ENCODE measurements around the gene AK5.
A peak's percentile ranks its signal among the peaks of the same experiment; 100 is the strongest.

Gene AK5

GRCh38 chr1:77361621-77362020, 79.8 kb downstream of the AK5 start:
- DNase-seq (ENCODE audit: low spot score), result no peak
- no peak overlapping the region for H3K27ac ChIP-seq
- TF ChIP-seq, protein P1, sequence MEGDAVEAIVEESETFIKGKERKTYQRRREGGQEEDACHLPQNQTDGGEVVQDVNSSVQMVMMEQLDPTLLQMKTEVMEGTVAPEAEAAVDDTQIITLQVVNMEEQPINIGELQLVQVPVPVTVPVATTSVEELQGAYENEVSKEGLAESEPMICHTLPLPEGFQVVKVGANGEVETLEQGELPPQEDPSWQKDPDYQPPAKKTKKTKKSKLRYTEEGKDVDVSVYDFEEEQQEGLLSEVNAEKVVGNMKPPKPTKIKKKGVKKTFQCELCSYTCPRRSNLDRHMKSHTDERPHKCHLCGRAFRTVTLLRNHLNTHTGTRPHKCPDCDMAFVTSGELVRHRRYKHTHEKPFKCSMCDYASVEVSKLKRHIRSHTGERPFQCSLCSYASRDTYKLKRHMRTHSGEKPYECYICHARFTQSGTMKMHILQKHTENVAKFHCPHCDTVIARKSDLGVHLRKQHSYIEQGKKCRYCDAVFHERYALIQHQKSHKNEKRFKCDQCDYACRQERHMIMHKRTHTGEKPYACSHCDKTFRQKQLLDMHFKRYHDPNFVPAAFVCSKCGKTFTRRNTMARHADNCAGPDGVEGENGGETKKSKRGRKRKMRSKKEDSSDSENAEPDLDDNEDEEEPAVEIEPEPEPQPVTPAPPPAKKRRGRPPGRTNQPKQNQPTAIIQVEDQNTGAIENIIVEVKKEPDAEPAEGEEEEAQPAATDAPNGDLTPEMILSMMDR (IDR thresholded peaks at IDR 0.05), result no peak
- H3K4me3 ChIP-seq, result no peak overlapping the region

- H3K4me3 ChIP-seq, result no peak overlapping the region
- DNase-seq (ENCODE audit: low spot score), result no peak
- TF ChIP-seq, protein P1 (IDR thresholded peaks at IDR 0.05), result no peak
- peak overlapping the region in 1 of 2 donors; percentile 38 for H3K27ac ChIP-seq
Observed at GRCh38 chr1:77370161-77370560, 88.3 kb downstream of the AK5 start.

GRCh38 chr1:77370583-77371306, 88.9 kb downstream of the AK5 start:
- no peak for DNase-seq (ENCODE audit: low spot score)
- TF ChIP-seq, protein P1 (IDR thresholded peaks at IDR 0.05), result no peak
- no peak overlapping the region for H3K27ac ChIP-seq
- H3K4me3 ChIP-seq, result no peak overlapping the region

DNA sequence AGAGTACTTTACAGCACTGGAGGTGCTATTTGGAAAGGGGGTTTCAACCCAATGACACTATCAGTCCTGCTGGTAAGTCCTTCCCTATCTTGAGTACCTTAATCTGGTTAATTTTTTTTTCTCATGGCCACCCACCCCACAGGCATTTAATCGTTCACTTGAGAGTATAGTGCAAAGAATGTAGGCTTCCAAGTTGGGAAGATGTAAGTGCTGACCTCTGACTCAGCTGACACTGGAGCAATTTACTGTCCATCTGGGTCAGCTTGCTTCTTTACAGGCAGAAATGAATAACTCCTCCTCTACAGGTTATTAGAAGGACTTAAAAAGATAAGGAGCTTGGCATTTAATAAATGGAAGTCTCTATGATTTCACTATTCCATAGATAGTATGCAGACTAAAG, 89.6 kb downstream of the AK5 start:
- TF ChIP-seq, protein P1 (IDR thresholded peaks at IDR 0.05), result no peak
- no peak overlapping the region for H3K27ac ChIP-seq
- H3K4me3 ChIP-seq, result no peak overlapping the region
- no peak for DNase-seq (ENCODE audit: low spot score)

DNA sequence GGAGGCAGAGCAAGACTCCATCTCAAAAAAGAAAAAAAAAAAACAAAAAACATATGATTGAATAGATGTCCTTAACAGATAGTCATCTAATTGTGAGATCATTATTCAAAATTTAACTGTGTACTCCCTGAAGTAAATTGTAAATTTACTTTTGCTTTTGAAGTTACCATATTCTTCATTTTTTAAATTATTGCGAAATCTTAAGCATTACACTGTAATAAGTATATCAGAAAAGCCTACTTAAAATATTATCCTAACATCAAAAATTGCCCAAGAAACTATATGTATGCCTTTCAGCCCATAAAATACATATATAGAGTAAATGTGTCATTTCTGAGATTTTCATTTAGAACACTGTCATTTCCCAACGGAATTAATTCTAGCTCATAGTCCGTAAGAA, 91.9 kb downstream of the AK5 start:
- TF ChIP-seq, protein P1 (IDR thresholded peaks at IDR 0.05), result no peak

GRCh38 chr1:77375541-77375940, 93.7 kb downstream of the AK5 start:
- TF ChIP-seq, protein P1 (IDR thresholded peaks at IDR 0.05), result no peak
- Histone ChIP-seq H3K27ac (no peak overlapping the region), H3K4me3 (no peak overlapping the region)
- no peak for DNase-seq (ENCODE audit: low spot score)

More for the DNA sequence above, 91.9 kb downstream of the AK5 start:
- H3K4me3 ChIP-seq, result no peak overlapping the region
- no peak for DNase-seq (ENCODE audit: low spot score)
- no peak overlapping the region for H3K27ac ChIP-seq

- H3K27ac ChIP-seq, result no peak overlapping the region
- TF ChIP-seq, protein P1 (IDR thresholded peaks at IDR 0.05), result no peak
- DNase-seq (ENCODE audit: low spot score), result no peak
- H3K4me3 ChIP-seq, result no peak overlapping the region
Observed at GRCh38 chr1:77375990-77376389, 94.2 kb downstream of the AK5 start.
